ENCODE results near the gene ELP2. TPM values are rescaled to one million over a fixed set of nuclear protein-coding genes. Genes with fewer than 3 reads are reported as not detected.

The ELP2 gene
- total and polyA plus RNA-seq, 4 donors = 27.3 to 78.1 (median 50.9) TPM

DNA sequence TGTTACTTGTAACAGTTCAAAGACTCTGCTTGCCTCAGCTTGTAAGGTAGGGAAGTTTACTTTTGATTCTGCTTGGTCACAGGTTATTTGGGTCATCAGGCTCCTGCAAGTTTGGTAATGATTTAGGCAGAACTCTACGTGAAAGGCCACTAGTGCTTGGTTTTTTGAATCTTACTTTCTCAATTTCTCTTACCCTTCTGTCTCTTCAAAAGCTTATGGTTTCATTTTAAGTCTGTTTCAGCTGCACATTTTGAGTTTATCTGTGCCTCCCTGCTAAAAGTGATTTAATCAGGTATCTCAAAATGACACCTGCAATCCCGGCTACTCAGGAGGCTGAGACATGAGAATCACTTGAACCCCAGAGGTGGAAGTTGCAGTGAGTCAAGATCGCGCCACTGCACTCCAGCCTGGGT lies 31.3 kb downstream of the ELP2 start:
- 77% methylated on average over 4 of the region's 4 CpGs for WGBS
- DNase-seq (ENCODE audit: low spot score) = no peak
- H3K9me3 ChIP-seq (ENCODE audit: control insufficient read depth in 4 of 4, low read length in 3 of 4) = no peaks in the 10 kb centered on the region
- H3K27ac ChIP-seq (ENCODE audit: low read depth in 1 of 2, low read length in 2 of 2) = peak overlapping the region; percentile 64 to 79
- peaks cover 0 to 28% (median 5%) of the 10 kb centered on the region in 4 donors for H3K36me3 ChIP-seq (ENCODE audit: control insufficient read depth in 4 of 4, insufficient read depth in 3 of 4, low read depth in 1 of 4, low read length in 3 of 4)
- no peaks in the 10 kb centered on the region for H3K27me3 ChIP-seq (ENCODE audit: control insufficient read depth in 4 of 4, insufficient read depth in 4 of 4, low read length in 3 of 4)
- H3K9ac ChIP-seq (ENCODE audit: low read depth in 1 of 2, low read length in 2 of 2) = peak overlapping the region in 1 of 2 donors; percentile 32
- no peak overlapping the region for H3K4me3 ChIP-seq (ENCODE audit: low read depth in 1 of 3, low read length in 3 of 3)
- peaks cover 4 to 60% (median 31%) of the 10 kb centered on the region in 4 donors for H3K4me1 ChIP-seq (ENCODE audit: control insufficient read depth in 4 of 4, insufficient read depth in 4 of 4, low read length in 3 of 4)
- TF ChIP-seq NR2F2 (IDR thresholded peaks at IDR 0.05) (no peak), HNF4A (conservative IDR thresholded peaks at IDR 0.05) (peak; percentile 65 to 76), TAF1 (conservative IDR thresholded peaks at IDR 0.05) (no peak), RAD21 (IDR thresholded peaks at IDR 0.05) (peak; percentile 19 to 23), SP1 (IDR thresholded peaks at IDR 0.05) (peak; percentile 41), JUND (IDR thresholded peaks at IDR 0.05) (peak in 1 of 2 donors; percentile 52), HNF4G (IDR thresholded peaks at IDR 0.05) (no peak), RXRA (IDR thresholded peaks at IDR 0.05) (peak; percentile 58 to 74), FOXA1 (IDR thresholded peaks at IDR 0.05) (no peak), GABPA (IDR thresholded peaks at IDR 0.05 in 1 of 2, conservative IDR thresholded peaks at IDR 0.05 in 1 of 2) (no peak), FOXA2 (IDR thresholded peaks at IDR 0.05) (peak; percentile 30), EGR1 (IDR thresholded peaks at IDR 0.05; ENCODE audit: low read depth in 2 of 2) (no peak)
- TF ChIP-seq, protein P1, sequence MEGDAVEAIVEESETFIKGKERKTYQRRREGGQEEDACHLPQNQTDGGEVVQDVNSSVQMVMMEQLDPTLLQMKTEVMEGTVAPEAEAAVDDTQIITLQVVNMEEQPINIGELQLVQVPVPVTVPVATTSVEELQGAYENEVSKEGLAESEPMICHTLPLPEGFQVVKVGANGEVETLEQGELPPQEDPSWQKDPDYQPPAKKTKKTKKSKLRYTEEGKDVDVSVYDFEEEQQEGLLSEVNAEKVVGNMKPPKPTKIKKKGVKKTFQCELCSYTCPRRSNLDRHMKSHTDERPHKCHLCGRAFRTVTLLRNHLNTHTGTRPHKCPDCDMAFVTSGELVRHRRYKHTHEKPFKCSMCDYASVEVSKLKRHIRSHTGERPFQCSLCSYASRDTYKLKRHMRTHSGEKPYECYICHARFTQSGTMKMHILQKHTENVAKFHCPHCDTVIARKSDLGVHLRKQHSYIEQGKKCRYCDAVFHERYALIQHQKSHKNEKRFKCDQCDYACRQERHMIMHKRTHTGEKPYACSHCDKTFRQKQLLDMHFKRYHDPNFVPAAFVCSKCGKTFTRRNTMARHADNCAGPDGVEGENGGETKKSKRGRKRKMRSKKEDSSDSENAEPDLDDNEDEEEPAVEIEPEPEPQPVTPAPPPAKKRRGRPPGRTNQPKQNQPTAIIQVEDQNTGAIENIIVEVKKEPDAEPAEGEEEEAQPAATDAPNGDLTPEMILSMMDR (IDR thresholded peaks at IDR 0.05; ENCODE audit: low read depth, low read length, missing input control) = no peak
- TF ChIP-seq, protein P2, sequence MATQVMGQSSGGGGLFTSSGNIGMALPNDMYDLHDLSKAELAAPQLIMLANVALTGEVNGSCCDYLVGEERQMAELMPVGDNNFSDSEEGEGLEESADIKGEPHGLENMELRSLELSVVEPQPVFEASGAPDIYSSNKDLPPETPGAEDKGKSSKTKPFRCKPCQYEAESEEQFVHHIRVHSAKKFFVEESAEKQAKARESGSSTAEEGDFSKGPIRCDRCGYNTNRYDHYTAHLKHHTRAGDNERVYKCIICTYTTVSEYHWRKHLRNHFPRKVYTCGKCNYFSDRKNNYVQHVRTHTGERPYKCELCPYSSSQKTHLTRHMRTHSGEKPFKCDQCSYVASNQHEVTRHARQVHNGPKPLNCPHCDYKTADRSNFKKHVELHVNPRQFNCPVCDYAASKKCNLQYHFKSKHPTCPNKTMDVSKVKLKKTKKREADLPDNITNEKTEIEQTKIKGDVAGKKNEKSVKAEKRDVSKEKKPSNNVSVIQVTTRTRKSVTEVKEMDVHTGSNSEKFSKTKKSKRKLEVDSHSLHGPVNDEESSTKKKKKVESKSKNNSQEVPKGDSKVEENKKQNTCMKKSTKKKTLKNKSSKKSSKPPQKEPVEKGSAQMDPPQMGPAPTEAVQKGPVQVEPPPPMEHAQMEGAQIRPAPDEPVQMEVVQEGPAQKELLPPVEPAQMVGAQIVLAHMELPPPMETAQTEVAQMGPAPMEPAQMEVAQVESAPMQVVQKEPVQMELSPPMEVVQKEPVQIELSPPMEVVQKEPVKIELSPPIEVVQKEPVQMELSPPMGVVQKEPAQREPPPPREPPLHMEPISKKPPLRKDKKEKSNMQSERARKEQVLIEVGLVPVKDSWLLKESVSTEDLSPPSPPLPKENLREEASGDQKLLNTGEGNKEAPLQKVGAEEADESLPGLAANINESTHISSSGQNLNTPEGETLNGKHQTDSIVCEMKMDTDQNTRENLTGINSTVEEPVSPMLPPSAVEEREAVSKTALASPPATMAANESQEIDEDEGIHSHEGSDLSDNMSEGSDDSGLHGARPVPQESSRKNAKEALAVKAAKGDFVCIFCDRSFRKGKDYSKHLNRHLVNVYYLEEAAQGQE (IDR thresholded peaks at IDR 0.05) = peak; percentile 27
- TF ChIP-seq, protein P3, sequence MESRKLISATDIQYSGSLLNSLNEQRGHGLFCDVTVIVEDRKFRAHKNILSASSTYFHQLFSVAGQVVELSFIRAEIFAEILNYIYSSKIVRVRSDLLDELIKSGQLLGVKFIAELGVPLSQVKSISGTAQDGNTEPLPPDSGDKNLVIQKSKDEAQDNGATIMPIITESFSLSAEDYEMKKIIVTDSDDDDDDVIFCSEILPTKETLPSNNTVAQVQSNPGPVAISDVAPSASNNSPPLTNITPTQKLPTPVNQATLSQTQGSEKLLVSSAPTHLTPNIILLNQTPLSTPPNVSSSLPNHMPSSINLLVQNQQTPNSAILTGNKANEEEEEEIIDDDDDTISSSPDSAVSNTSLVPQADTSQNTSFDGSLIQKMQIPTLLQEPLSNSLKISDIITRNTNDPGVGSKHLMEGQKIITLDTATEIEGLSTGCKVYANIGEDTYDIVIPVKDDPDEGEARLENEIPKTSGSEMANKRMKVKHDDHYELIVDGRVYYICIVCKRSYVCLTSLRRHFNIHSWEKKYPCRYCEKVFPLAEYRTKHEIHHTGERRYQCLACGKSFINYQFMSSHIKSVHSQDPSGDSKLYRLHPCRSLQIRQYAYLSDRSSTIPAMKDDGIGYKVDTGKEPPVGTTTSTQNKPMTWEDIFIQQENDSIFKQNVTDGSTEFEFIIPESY (IDR thresholded peaks at IDR 0.05) = peak; percentile 39

DNA sequence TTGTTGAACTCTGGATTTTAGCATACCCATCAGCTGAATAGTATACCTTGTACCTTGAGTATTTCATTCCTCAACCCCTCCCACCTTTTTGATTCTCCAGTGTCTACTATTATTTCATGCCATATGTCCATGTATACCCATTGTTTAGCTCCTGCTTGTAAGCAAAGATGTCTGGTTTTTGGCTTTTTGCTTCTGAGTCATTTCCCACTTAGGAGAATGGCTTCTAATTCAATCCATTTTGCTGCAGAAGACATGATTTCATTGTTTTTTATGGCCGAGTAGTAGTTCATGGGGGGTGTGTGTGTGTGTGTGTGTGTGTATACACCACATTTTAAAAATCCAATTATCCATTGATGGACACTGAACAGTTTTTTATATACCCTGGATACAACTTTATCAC lies 33.3 kb downstream of the ELP2 start:
- peaks cover 2 to 34% (median 14%) of the 10 kb centered on the region in 4 donors for H3K36me3 ChIP-seq (ENCODE audit: control insufficient read depth in 4 of 4, insufficient read depth in 3 of 4, low read depth in 1 of 4, low read length in 3 of 4)
- H3K4me3 ChIP-seq (ENCODE audit: low read depth in 1 of 3, low read length in 3 of 3) = no peak overlapping the region
- 87% methylated on average over 1 of the region's 1 CpG for WGBS
- no peaks in the 10 kb centered on the region for H3K9me3 ChIP-seq (ENCODE audit: control insufficient read depth in 4 of 4, low read length in 3 of 4)
- H3K27ac ChIP-seq (ENCODE audit: low read depth in 1 of 2, low read length in 2 of 2) = no peak overlapping the region
- no peak overlapping the region for H3K9ac ChIP-seq (ENCODE audit: low read depth in 1 of 2, low read length in 2 of 2)
- H3K27me3 ChIP-seq (ENCODE audit: control insufficient read depth in 4 of 4, insufficient read depth in 4 of 4, low read length in 3 of 4) = no peaks in the 10 kb centered on the region
- TF ChIP-seq, protein P3 (IDR thresholded peaks at IDR 0.05) = no peak
- no peak for TF ChIP-seq FOXA1 (IDR thresholded peaks at IDR 0.05)
- no peak for TF ChIP-seq RXRA (IDR thresholded peaks at IDR 0.05)
- no peak for TF ChIP-seq GABPA (IDR thresholded peaks at IDR 0.05 in 1 of 2, conservative IDR thresholded peaks at IDR 0.05 in 1 of 2)
- no peak for TF ChIP-seq FOXA2 (IDR thresholded peaks at IDR 0.05)
- no peak for DNase-seq (ENCODE audit: low spot score)
- peaks cover 2 to 51% (median 29%) of the 10 kb centered on the region in 4 donors for H3K4me1 ChIP-seq (ENCODE audit: control insufficient read depth in 4 of 4, insufficient read depth in 4 of 4, low read length in 3 of 4)

Measured in liver (tissue), 9 donors.